B cell (primary cell): ENCODE results near the gene CFTR. TPM values are rescaled to one million over a fixed set of nuclear protein-coding genes. Genes with fewer than 3 reads are reported as not detected.

Source experiments
- ATAC-seq: fragments of 200-7000 bp; cut with Tn5 transposase; one replicate; pipeline ENCODE4 v1.10.0; 2021; ENCODE audit warnings: low read depth, mild to moderate bottlenecking, moderate number of reproducible peaks, moderate library complexity
- CTCF ChIA-PET: fragments of 350-600 bp; sonication (Branson Sonifier 250); formaldehyde crosslinking; loops from one replicate; lab custom pipeline; 2021; ENCODE audit warnings: antibody characterized with exemption, inconsistent platforms; lab: Charles Lee
- POLR2A ChIA-PET: fragments of 350-600 bp; sonication (Branson Sonifier 250); formaldehyde crosslinking; loops from one replicate; lab custom pipeline; 2021; ENCODE audit warnings: antibody characterized with exemption; lab: Charles Lee
- DNase-seq: peaks from one replicate; pipeline ENCODE4 v3.0.0; 2013
- H2AFZ ChIP-seq: 2 replicates; pipeline ENCODE4 v1.6.1; 2012; ENCODE audit warnings: mild to moderate bottlenecking, low read depth, low read length; ENCODE audit not compliant: insufficient read depth, poor library complexity, severe bottlenecking
- H3K27ac ChIP-seq, 2 donors: 1 replicate in 1 of 2; 2 replicates in 1 of 2; pipeline ENCODE4 v1.5.1; 2012 to 2013; ENCODE audit warnings: low read length in 2 of 2, mild to moderate bottlenecking in 2 of 2, moderate library complexity in 1 of 2
- H3K27me3 ChIP-seq, 4 experiments: fragments of 200-600 bp in 1 of 4; sonication (generic) in 1 of 4; replicated peaks in 1 of 4; 1 replicate in 2 of 4; 2 replicates in 2 of 4; pipeline versions ENCODE4 v1.6.1 to v1.7.0; 2013 to 2016; ENCODE audit warnings: low read length in 3 of 4, mild to moderate bottlenecking in 2 of 4, mixed read lengths in 1 of 4, moderate library complexity in 1 of 4; ENCODE audit not compliant: insufficient read depth in 4 of 4, control insufficient read depth in 3 of 4; ENCODE audit errors: control extremely low read depth in 1 of 4
- H3K36me3 ChIP-seq, 2 experiments: replicated peaks in 1 of 2; 1 replicate in 1 of 2; 2 replicates in 1 of 2; pipeline versions ENCODE4 v1.6.1 to v1.7.1; 2013; ENCODE audit warnings: low read length in 1 of 2; ENCODE audit not compliant: insufficient read depth in 2 of 2, control insufficient read depth in 1 of 2; ENCODE audit errors: control extremely low read depth in 1 of 2, extremely low read depth in 1 of 2
- H3K4me1 ChIP-seq, 2 donors: fragments of 200-600 bp in 1 of 2; sonication (generic) in 1 of 2; 1 replicate in 1 of 2; 2 replicates in 1 of 2; pipeline versions ENCODE4 v1.5.1 to v1.6.1; 2013 to 2017; ENCODE audit warnings: low read length in 2 of 2; ENCODE audit not compliant: control insufficient read depth in 2 of 2, insufficient read depth in 2 of 2
- H3K4me2 ChIP-seq: replicated peaks from 2 replicates; pipeline ENCODE3; 2012; ENCODE audit warnings: mild to moderate bottlenecking, low read depth, low read length; ENCODE audit not compliant: poor library complexity, severe bottlenecking
- H3K4me3 ChIP-seq, 5 experiments: fragments of 200-600 bp in 1 of 5; sonication (generic) in 1 of 5; 1 replicate in 3 of 5; 2 replicates in 2 of 5; pipeline versions ENCODE4 v1.5.1 to v1.7.0; 2011 to 2016; ENCODE audit warnings: low read length in 4 of 5, mild to moderate bottlenecking in 4 of 5, low read depth in 2 of 5, control low read depth in 1 of 5, moderate library complexity in 1 of 5; ENCODE audit not compliant: insufficient read depth in 1 of 5; ENCODE audit errors: control extremely low read depth in 1 of 5, extremely low read depth in 1 of 5
- H3K79me2 ChIP-seq: fragments of 200-600 bp; sonication (generic); one replicate; pipeline ENCODE4 v1.6.0; 2016; ENCODE audit warnings: low read length; ENCODE audit not compliant: control insufficient read depth, insufficient read depth
- H3K9ac ChIP-seq: fragments of 200-600 bp; sonication (generic); 2 replicates; pipeline ENCODE4 v1.6.1; 2017; ENCODE audit warnings: mild to moderate bottlenecking, low read length, moderate library complexity
- H3K9me3 ChIP-seq, 3 donors: one replicate each; pipeline versions ENCODE4 v1.6.1 to v1.7.1; 2013; ENCODE audit warnings: low read length in 2 of 3; ENCODE audit not compliant: control insufficient read depth in 2 of 3, insufficient read depth in 1 of 3; ENCODE audit errors: control extremely low read depth in 1 of 3
- H4K20me1 ChIP-seq: 2 replicates; pipeline ENCODE4 v1.6.0; 2012; ENCODE audit warnings: mild to moderate bottlenecking, low read length; ENCODE audit not compliant: insufficient read depth, control insufficient read depth, poor library complexity, severe bottlenecking
- H3K27ac Mint-ChIP-seq: one replicate; pipeline ENCODE4 v1.8.0; 2021; ENCODE audit warnings: mixed read lengths
- H3K27me3 Mint-ChIP-seq: one replicate; pipeline ENCODE4 v1.8.0; 2021; ENCODE audit warnings: mixed read lengths
- H3K4me1 Mint-ChIP-seq: one replicate; pipeline ENCODE4 v1.8.0; 2021; ENCODE audit warnings: mixed read lengths
- H3K4me3 Mint-ChIP-seq: one replicate; pipeline ENCODE4 v1.8.0; 2021; ENCODE audit warnings: mixed read lengths
- H3K9me3 Mint-ChIP-seq: one replicate; pipeline ENCODE4 v1.8.0; 2022; ENCODE audit warnings: mixed read lengths; ENCODE audit not compliant: insufficient read depth
- CTCF ChIP-seq: fragments of 200-600 bp; IDR thresholded peaks from one replicate; pipeline ENCODE4 v1.8.0; 2022; ENCODE audit warnings: antibody characterized with exemption, mild to moderate bottlenecking
- EZH2 ChIP-seq: IDR thresholded peaks from 2 replicates; pipeline ENCODE4 v1.6.1; 2012; ENCODE audit warnings: borderline replicate concordance, low read depth, mild to moderate bottlenecking, moderate library complexity, low read length; ENCODE audit not compliant: insufficient read depth, poor library complexity, severe bottlenecking
- WGBS: methylation state at CpG from one replicate; pipeline ENCODE4 v1.1.5; 2013; ENCODE audit warnings: missing lambda C conversion rate; ENCODE audit not compliant: insufficient coverage; 5-methylcytosine and 5-hydroxymethylcytosine counted together
- intact Hi-C: fragments of 100-400 bp; cut with micrococcal nuclease; formaldehyde crosslinking; loops from one replicate; pipeline ENCODE4 v1.10.0; 2022
- polyA plus RNA-seq: library from polyadenylated mRNA; depleted of rRNA; stranded (reverse); fragments of >200 nt; gene quantifications from 2 replicates; pipeline ENCODE4 v1.2.3, GENCODE V29; 2012
- total RNA-seq, 2 donors: library from RNA; stranded (reverse); fragments of 120-200 nt in 1 of 2; gene quantifications; 1 replicate in 1 of 2; 2 replicates in 1 of 2; pipeline versions ENCODE4 v1.2.3 to v1.2.4, GENCODE V29; 2013 to 2022

The CFTR gene
- total and polyA plus RNA-seq, 2 donors (not counting 1 experiment from before 2014, with no cell fraction given), result not detected

GRCh38 chr7:117472335-117472734 lies 7.5 kb upstream of the CFTR start:
- intact Hi-C loops, result no loop called here
- peaks cover 11% of the 10 kb centered on the region for H3K27me3 Mint-ChIP-seq
- no peaks in the 10 kb centered on the region for H3K4me1 Mint-ChIP-seq
- no peak overlapping the region for H3K27ac ChIP-seq
- POLR2A ChIA-PET, result no interaction called here
- no peak overlapping the region for H3K4me3 Mint-ChIP-seq
- no peaks in the 10 kb centered on the region for H3K27me3 ChIP-seq
- no peak for ATAC-seq
- CTCF ChIA-PET, result no interaction called here
- no peak for TF ChIP-seq CTCF
- no peak for TF ChIP-seq EZH2
- no peaks in the 10 kb centered on the region for H4K20me1 ChIP-seq
- no peak overlapping the region for H2AFZ ChIP-seq
- H3K4me2 ChIP-seq, result no peak overlapping the region
- no peaks in the 10 kb centered on the region for H3K79me2 ChIP-seq
- H3K9ac ChIP-seq, result no peak overlapping the region
- H3K27ac Mint-ChIP-seq, result no peak overlapping the region
- DNase-seq, result no peak
- H3K36me3 ChIP-seq, result no peaks in the 10 kb centered on the region
- H3K9me3 Mint-ChIP-seq, result no peaks in the 10 kb centered on the region
- H3K4me3 ChIP-seq, result no peak overlapping the region
- H3K4me1 ChIP-seq, result no peaks in the 10 kb centered on the region
- no peaks in the 10 kb centered on the region for H3K9me3 ChIP-seq

GRCh38 chr7:117476557-117477215 lies 3.1 kb upstream of the CFTR start:
- Mint-ChIP-seq H3K27ac (no peak overlapping the region), H3K27me3 (peaks cover 37% of the 10 kb centered on the region), H3K9me3 (no peaks in the 10 kb centered on the region), H3K4me3 (no peak overlapping the region), H3K4me1 (no peaks in the 10 kb centered on the region)
- CTCF ChIA-PET, result no interaction called here
- Histone ChIP-seq H3K27me3 (peaks cover 0 to 14% (median 4%) of the 10 kb centered on the region in 4 experiments), H3K36me3 (no peaks in the 10 kb centered on the region), H3K27ac (no peak overlapping the region), H3K9me3 (peaks cover 0 to 5% (median 0%) of the 10 kb centered on the region in 3 donors), H3K4me3 (no peak overlapping the region), H3K4me2 (no peak overlapping the region), H2AFZ (no peak overlapping the region), H3K4me1 (no peaks in the 10 kb centered on the region), H3K9ac (no peak overlapping the region), H3K79me2 (no peaks in the 10 kb centered on the region), H4K20me1 (no peaks in the 10 kb centered on the region)
- no peak for DNase-seq
- intact Hi-C loops, result no loop called here
- POLR2A ChIA-PET, result no interaction called here
- ATAC-seq, result no peak
- no peak for TF ChIP-seq EZH2
- TF ChIP-seq CTCF, result no peak
- WGBS, result no CpG with 5 or more reads among the region's 4 CpGs
